Endometrial microvascular endothelial cells (primary cell): Measurements from ENCODE around the gene RDH16. TPM values are rescaled to one million over a fixed set of nuclear protein-coding genes. Genes with fewer than 3 reads are reported as not detected.

ENCODE experiments used
- in situ Hi-C: cut with HindIII; loops from 2 replicates; pipeline ENCODE4 v1.10.0; 2017; ENCODE audit warnings: low sequenced_read_pairs, low pct_unique_long_range_greater_than_20kb; ENCODE audit errors: inconsistent ontology term
- total RNA-seq: library from RNA; depleted of rRNA; stranded (reverse); fragments of >200 nt; gene quantifications from one replicate; pipeline ENCODE4 v1.2.3, GENCODE V29; 2015; ENCODE audit errors: inconsistent ontology term

Gene RDH16, protein sequence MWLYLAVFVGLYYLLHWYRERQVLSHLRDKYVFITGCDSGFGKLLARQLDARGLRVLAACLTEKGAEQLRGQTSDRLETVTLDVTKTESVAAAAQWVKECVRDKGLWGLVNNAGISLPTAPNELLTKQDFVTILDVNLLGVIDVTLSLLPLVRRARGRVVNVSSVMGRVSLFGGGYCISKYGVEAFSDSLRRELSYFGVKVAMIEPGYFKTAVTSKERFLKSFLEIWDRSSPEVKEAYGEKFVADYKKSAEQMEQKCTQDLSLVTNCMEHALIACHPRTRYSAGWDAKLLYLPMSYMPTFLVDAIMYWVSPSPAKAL
- not detected for total RNA-seq

DNA sequence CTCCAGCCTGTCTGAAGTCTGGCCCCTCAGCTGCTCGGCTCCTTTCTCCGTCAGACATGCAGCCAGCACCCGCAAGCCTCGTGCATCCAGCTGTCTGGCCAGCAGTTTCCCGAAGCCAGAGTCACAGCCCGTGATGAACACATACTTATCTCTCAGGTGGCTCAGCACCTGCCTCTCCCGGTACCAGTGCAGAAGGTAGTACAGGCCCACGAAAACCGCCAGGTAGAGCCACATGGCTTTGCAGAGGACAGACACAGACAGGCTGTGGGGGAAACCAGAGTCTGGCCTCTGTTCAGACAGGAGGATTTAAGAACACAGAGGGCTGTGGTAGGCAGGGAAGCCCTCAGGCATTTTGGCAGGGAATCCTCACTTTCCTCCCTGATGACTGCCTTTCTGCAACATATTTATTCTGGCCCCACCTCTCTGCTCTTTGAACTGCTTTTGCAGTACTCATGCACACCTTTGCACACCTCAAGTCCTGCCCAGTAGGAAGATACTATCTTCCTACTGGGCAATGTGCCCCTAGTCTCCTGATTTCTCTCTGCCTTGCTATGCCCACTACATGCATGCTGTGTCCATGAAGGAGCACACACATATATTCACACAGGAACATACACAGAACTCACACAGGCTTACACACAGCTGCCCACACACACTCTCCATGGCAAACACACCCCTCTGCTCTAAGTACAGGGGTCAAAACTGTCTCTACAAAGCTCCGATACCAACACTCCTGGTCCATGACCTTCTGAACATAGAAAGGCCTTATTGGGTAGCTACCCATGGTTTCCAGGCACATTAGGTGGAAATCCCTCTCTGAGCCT, at the start of gene RDH16:
Gene RDH16 (minus strand): TSS at position 380 of the 824 bp plus-strand sequence. CDS start 146 bp downstream, at position 234.
- in situ Hi-C loops = no loop called here

DNA sequence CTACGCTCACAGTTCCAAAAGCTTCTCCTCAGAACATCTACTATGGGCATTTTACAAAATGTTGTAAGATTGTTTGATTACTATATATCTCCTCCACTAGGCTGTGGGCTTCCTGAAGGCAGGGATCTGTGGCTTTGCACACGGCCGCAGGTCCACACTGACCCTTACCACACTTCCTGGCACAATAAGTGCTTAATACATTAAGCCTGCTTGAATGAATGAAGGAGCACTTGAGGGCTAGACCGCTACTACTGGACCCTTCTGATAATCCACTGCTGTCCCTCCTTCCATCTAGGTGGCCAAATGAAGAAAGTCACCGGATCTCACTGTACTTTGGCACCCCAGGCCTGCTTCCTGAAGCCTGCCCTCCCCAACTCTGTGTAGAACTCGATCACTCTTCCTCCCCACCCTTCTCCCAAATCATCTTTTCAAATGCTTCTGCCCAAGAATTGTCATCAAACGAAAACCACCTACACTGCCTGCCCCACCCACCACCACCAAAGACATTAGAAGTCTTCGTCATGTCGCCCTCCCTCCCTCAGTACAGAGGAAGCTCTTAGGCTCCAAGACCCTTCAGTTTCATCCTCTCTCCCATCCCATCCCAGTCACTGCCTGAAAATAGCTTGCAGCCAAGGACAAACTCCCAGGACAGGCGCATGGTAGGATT, 49.5 kb upstream of the RDH16 start:
- in situ Hi-C loops = no loop called here

DNA sequence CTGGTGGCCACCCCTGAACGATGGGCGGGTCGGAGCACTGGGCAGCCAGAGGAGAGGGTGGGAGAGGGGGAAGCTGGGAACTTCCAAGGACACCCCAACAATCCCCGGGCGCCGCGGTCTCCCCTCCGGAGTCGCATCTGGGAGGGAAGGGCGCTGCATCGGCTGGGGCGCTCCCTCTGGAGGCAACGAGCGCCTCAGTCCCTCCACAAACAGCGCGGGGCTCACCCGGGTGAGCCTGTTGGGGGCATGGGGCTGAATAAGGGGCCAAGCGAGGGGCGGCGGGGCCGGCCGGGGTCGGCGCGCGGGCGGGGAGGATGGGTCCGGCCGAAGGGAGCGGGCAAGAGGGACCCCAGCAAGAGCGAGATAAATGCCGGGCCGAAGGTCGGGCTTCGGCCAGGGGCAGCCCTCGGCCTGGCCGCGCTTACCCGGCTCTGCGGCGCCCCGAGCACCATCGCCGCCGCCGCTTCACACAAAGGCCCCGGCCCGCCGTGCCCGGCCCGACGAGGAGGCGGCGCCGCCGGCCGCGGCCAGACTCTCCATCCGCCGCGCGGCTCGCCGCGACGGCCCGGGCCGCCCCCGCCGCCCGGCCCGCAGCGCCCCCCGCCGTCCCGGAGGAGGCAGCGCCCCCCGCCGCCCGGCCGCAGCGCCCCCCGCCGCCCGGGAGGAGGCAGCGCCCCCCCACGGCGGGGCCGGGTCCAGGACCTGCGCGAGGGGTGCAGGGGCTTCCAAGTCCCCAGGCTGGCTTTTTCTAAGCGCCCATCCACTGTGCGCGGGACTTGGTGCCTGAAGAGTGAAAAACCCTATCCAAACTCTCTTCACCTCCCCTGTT, 48.8 kb upstream of the RDH16 start, which contains the start of gene ZBTB39:
Gene ZBTB39 (minus strand): TSS at position 567 of the 829 bp plus-strand sequence. CDS start 1,629 bp downstream, outside the sequence.
- in situ Hi-C loops = no loop called here

DNA sequence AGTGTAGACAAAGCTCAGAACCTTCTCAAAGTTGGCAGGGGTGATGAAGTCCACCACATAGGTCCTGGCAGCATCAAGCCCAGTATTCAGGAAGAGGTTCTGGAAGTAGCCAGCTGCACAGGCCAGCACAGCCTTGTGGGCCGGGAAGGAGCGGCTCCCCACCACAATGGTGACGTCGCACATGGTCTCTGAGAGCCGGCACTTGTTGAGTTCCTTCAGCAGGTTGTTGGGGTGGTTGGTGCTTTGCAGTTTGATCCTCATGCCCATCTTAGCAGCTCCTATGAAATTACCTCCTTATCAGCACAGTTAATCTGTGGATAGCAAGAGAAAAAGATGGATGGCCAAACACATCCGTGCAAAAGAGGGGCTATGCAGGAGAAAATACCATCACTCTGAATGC, 47.2 kb upstream of the RDH16 start:
- in situ Hi-C loops = no loop called here

DNA sequence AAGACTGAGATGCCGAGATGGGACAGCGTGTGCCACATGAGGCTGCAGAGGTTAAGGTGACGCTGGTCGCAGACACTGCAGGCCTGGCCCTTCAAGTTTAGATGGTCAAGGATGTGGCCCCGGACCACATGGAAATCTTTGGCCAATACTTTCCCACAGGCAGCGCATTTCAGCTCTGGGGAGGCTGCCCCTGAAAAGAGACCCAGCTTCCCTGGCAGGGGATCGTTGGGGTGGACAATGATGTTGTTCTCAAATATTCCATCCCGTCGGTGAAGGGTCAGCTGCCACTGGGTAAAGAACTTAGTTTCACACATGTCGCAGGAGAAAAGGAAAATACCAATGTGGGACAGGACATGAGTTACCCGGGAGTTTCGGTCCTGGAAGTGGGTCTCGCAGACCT, 46.0 kb upstream of the RDH16 start:
- in situ Hi-C loops = no loop called here

DNA sequence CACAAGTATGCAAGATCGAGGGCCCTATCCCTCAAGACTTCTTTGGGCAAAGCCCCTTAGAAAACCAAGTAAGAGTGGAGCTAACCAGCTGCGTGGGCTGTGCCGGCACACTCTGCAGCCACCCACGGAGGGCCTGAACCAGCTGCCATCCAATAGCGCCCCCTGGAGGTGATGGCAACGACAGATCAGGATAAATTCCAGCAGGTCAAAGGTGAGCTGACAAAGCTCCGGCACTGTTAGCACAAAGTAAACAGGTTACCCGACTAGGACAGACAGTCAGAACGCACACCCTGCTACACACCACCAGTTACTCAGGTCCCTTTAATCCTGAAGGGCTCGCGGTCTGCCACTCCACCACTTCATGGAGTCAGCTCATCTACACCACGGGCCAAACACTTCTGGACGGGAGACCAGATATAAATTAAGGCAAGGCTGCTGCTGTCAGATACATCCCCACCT, 44.1 kb upstream of the RDH16 start:
- in situ Hi-C loops = no loop called here

DNA sequence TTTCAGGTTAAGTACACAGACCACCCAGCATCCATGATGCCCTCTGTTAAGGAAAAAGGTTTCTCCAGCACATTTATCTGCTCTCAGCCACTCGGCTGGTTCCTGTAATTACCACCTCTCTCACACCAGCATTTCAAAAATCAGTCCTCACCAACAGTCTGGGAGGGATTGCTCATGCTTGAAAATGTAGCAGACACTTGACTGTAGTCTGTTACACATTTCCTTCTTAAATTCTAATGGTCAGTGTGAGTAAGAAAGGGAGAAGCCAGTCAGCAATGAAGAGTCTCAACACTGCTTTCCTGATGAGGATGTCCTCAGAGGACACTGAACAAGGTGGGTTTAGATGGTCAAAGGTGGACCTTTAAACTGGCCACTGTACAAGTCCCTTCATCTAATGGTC, 43.0 kb upstream of the RDH16 start:
- in situ Hi-C loops = no loop called here

DNA sequence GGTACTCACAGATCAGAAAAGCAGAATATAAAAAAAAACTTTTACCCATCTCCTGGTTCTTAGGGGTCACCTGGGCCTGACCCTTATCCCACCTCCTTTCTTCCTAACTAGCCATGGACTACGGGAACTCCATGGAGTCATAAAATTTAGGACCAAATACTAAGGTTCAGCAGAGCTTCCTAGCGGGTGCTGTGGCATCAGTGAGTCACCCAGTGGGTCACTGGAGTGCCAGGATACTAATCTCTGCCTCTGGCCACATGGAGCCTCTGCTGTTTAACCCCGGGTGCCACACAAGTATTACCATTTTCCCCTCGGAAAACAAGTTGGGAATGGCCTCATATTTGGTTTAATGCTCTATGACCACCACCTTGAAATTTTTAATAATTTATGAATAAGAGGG, 42.0 kb upstream of the RDH16 start:
- in situ Hi-C loops = no loop called here

DNA sequence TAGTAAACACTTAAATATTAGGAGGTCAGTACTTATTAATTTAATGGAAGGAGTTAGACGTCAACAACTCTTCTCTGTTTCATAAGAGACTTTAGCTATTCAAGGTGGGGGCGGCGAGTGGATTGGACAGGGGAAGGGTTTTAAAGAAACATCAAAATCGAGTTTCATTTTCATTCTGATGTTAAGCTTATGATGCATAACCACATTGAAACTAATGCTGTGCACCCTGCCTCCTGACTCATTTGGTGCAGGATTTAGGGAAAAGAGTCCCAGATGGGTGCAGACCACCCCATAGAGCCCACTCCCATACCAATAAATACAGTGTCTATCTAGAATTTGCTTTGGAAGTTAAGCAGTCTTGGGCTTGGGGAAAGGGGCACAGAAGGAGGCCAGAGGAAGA, 41.6 kb upstream of the RDH16 start:
- in situ Hi-C loops = no loop called here

DNA sequence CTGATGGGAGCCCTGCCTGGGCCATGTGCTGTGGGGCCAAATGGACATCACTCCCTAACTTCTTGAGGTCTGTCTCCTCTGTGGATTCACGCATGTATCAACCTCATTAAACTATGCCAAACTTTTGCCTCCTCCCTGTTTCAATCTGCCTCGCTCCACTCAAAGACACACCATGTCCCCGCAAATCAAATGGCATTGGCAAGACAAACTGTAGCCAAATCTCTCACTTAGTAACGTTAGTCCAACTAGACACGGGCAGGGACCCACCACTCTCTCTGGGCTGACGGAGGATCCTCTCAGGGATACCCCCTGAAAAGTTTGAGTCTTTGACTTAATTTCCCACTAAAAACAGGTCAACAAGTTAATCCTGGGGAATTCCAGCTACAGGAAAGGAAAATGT, 40.9 kb upstream of the RDH16 start:
- in situ Hi-C loops = no loop called here

DNA sequence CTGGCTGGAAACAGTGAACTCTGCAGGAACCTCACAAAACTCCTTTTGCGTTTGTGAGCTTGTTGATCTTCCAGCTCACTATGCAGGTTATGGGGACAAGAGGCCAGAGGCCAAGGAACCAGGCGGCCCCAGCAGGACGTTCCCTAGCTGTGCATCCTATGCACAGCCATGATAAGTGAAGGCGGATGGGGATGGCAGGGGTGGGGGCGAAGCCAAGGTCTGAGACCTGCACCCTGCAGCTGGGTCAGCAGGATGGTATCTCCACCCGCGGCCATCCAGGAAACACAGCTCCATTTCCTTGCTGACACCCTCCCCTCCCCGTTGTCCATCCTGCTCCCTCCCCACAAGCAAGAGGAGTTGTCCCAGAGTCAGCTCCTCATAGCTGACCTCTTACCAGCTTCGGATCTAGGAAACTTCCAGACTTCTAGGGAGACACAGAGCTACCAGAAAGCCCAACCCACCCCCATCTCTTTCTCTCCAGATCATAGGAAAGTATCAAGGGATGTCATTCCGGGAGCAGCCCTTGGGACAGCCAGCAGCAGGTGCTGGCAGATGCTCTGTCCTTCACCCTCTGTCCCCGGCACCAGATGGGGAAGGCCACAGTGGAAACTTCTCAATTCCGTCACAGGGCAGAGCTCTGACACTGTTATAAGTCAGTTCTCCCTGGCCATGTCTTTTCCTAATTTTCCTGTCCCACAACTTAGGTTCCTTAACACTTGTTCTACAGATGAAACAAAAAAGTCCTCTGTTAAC, 39.6 kb upstream of the RDH16 start:
- in situ Hi-C loops = no loop called here

DNA sequence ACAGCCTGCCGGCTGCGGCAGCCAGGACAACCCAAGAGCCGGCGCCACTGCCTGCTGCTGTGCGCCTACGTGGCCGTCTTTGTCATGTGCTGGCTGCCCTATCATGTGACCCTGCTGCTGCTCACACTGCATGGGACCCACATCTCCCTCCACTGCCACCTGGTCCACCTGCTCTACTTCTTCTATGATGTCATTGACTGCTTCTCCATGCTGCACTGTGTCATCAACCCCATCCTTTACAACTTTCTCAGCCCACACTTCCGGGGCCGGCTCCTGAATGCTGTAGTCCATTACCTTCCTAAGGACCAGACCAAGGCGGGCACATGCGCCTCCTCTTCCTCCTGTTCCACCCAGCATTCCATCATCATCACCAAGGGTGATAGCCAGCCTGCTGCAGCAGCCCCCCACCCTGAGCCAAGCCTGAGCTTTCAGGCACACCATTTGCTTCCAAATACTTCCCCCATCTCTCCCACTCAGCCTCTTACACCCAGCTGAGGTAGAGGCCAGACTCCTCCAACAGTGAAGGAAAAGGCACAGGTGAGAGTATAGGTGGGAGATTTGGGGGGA, 38.6 kb upstream of the RDH16 start:
- in situ Hi-C loops = no loop called here

DNA sequence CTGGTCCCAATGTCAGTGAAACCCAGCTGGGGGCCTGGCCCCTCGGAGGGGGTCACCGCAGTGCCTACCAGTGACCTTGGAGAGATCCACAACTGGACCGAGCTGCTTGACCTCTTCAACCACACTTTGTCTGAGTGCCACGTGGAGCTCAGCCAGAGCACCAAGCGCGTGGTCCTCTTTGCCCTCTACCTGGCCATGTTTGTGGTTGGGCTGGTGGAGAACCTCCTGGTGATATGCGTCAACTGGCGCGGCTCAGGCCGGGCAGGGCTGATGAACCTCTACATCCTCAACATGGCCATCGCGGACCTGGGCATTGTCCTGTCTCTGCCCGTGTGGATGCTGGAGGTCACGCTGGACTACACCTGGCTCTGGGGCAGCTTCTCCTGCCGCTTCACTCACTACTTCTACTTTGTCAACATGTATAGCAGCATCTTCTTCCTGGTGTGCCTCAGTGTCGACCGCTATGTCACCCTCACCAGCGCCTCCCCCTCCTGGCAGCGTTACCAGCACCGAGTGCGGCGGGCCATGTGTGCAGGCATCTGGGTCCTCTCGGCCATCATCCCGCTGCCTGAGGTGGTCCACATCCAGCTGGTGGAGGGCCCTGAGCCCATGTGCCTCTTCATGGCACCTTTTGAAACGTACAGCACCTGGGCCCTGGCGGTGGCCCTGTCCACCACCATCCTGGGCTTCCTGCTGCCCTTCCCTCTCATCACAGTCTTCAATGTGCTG, 38.0 kb upstream of the RDH16 start:
- in situ Hi-C loops = no loop called here

DNA sequence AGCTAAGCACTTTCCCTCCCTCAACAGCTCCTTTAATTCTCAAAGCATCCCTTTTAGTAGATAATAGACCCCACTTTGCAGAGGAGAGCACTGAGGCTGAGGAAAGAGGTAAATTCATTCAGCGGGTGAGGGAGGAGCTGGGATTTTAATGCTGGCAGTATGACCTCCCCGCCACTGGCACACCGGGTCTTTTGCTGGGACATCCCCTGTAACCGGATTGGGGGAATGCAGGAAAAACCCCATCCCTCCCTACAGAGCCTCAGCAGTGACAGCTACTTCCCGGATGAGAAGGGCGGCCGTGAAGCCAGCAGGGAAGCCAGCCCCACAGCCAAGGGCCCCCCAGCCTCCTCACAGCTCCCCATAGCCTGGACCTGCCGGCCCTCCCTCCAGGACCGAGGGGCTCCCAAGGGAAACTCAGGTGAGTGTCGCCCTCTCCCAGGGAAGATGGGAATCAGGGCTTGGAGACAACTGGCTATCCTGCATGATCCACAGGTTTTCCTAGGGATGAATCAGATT, 36.9 kb upstream of the RDH16 start:
- in situ Hi-C loops = no loop called here

DNA sequence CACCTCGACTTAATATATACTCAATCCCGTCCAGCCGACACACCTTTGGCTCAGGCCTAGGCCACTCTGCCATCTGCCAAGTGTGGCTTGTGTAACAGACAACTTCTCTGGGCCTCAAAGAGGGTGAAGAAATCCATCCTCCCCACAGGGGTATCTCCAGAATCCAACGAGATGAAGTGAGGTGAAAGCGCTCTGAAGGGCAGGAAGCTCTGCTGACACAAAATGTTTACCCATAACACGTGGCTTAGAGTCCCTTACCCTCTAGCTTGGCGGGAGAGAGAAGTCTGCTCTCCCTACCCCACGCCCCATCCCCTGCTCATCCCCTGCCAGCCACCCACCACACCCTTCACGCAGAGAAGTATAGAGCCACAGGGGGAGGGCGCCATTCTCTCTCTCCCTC, 35.9 kb upstream of the RDH16 start:
- in situ Hi-C loops = no loop called here

DNA sequence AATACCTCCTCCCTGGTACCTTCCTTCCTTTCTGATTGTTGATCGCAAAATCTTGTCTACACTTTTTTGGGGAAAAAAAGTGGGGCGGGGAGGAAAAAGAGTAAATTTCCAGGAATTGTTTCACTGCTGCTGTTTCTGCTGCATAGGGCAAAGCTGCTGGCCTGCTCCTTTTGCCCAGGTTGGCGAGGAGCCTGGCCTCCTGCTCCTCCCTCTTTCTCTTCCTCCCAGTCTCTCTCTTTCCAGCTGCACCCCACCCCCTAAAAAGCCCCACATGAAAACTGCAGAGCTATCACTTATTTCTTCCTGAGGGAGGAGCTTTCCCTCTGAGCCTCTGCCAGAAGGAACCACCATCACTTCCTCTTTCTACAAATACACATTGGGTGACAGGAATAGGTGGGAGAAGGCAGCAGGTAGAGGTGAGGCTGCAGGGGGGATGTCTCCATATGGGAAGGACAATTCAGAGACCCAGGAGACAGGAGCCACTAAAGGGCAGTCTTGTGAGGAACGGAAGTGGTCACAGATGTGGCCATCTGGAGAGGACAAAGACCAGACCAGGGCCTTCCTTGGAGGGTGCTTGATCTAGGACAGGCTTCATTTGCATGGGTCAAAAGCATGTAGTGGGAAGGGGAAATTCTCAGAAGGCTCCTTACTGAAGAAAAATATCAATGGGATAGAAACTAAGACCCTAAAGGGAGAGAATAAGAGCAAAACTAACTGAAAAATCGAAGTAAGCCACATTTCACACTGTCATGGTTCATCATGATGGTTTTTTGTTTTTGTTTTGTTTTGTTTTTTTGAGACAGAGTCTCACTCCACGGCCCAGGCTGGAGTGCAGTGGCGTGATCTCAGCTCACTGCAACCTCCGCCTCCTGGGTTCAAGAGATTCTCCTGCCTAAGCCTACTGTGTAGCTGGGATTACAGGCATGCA, 34.2 kb upstream of the RDH16 start:
- in situ Hi-C loops = no loop called here
